ENCODE measurements around the gene WSCD2. TPM values are rescaled to one million over a fixed set of nuclear protein-coding genes. Genes with fewer than 3 reads are reported as not detected.

Gene WSCD2
- total RNA-seq, 2 experiments from 2014 or later, result not detected

- ChIA-PET POLR2A (no interaction called here), CTCF (no interaction called here)
Measured at GRCh38 chr12:108190529-108190928, 61.4 kb downstream of the WSCD2 start.

- CTCF ChIA-PET, result no interaction called here
- POLR2A ChIA-PET, result no interaction called here
Measured at GRCh38 chr12:108191086-108191485, 62.0 kb downstream of the WSCD2 start.

DNA sequence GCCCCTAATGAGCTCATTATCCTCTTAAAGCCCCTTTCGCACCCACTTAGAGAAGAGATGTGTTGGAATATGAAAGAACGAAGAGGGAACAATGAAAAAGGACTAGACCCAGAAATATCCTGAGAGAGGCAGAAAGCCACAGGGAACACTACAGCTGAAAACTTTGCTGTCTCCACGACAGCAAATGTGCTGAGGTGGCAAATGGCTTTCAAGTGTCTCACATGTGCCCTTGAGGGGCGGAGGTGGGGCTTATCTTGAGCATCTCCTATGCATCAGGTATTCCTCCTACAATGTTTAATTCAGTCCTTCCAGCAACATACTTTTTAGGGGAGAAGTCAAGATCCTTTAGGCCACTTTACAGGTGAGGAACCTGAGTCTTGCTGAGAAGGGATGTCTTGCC is 62.9 kb downstream of the WSCD2 start:
- POLR2A ChIA-PET, result no interaction called here
- CTCF ChIA-PET, result interaction anchor here (1.1 kb wide), 1 partner anchor 273 kb away, joined by 3 read pairs; no protein-coding TSS in a partner anchor

- ChIA-PET CTCF (no interaction called here), POLR2A (no interaction called here)
Measured at GRCh38 chr12:108193493-108193892, 64.4 kb downstream of the WSCD2 start.

DNA sequence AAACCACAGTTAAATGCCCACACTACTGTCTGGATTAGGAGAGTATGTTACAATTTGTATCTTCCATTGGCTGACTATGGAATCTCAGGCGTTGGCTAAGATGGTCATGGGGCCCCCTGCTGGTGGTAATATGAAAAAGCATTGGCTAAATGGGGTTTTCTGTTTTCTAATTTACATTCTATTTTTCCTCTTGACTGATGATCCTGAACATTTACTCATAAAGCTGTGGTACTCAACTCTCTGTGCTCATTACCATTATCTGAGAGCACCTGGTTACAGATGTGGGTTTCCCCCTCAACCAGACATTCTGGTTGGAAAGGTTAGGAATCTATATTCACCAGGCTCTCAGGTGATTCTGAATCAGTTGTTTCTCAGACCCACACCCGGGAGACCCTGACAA is 64.8 kb downstream of the WSCD2 start:
- CTCF ChIA-PET, result interaction anchor here (1.4 kb wide), 1 partner anchor 40 kb away, joined by 3 read pairs; no protein-coding TSS in a partner anchor
- POLR2A ChIA-PET, result no interaction called here

- ChIA-PET POLR2A (no interaction called here), CTCF (interaction anchor here (1.4 kb wide), 1 partner anchor 40 kb away, joined by 3 read pairs; no protein-coding TSS in a partner anchor)
Measured at GRCh38 chr12:108194585-108194984, 65.5 kb downstream of the WSCD2 start.

- CTCF ChIA-PET, result no interaction called here
- POLR2A ChIA-PET, result no interaction called here
Measured at GRCh38 chr12:108196319-108196718, 67.2 kb downstream of the WSCD2 start.

DNA sequence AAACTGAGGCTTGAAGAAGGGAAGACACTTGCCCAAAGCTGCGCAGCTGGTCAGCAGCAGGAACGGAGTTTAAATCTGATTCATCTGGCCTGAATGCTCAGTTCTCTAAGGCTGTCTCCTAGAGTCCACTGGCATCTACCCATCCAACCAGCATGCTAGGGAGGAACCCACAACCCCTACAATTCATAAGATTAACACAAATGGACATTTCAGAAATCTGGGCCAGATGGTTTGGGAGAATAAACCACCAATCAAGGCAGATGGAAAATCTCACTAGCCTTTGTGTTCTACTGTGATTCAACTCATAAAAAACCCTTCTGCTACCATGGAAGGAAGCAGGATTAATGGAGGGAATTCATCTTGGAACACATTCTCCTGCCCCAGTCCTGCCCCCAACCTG is 67.8 kb downstream of the WSCD2 start:
- POLR2A ChIA-PET, result no interaction called here

DNA sequence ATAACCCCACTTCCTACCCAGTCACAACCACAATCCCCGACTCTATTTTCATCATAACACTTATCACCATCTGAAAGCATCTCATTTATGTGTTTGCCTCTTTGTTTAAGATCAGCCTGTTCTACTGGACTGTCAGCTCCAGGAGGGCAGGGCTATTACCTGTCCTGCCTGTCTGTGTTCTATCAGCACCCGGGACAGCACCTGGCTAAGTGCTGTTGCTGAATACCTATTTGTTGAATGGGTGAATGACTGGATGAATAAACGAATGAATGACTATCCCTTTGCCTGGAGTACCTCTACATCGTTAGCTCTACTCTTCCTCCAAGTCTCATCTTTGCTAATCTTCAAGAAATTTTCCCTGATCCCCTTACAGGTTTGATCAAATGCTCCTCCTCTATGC is 69.0 kb downstream of the WSCD2 start:
- POLR2A ChIA-PET, result no interaction called here

More for the DNA sequence above, 67.8 kb downstream of the WSCD2 start:
- CTCF ChIA-PET, result no interaction called here

GRCh38 chr12:108199106-108199505 is 70.0 kb downstream of the WSCD2 start:
- POLR2A ChIA-PET, result no interaction called here
- CTCF ChIA-PET, result interaction anchor here (0.5 kb wide), 1 partner anchor 219 kb away, joined by 3 read pairs; no protein-coding TSS in a partner anchor

More for the DNA sequence above, 69.0 kb downstream of the WSCD2 start:
- CTCF ChIA-PET, result no interaction called here

- ChIA-PET CTCF (no interaction called here), POLR2A (no interaction called here)
Measured at GRCh38 chr12:108201808-108202207, 72.7 kb downstream of the WSCD2 start.

DNA sequence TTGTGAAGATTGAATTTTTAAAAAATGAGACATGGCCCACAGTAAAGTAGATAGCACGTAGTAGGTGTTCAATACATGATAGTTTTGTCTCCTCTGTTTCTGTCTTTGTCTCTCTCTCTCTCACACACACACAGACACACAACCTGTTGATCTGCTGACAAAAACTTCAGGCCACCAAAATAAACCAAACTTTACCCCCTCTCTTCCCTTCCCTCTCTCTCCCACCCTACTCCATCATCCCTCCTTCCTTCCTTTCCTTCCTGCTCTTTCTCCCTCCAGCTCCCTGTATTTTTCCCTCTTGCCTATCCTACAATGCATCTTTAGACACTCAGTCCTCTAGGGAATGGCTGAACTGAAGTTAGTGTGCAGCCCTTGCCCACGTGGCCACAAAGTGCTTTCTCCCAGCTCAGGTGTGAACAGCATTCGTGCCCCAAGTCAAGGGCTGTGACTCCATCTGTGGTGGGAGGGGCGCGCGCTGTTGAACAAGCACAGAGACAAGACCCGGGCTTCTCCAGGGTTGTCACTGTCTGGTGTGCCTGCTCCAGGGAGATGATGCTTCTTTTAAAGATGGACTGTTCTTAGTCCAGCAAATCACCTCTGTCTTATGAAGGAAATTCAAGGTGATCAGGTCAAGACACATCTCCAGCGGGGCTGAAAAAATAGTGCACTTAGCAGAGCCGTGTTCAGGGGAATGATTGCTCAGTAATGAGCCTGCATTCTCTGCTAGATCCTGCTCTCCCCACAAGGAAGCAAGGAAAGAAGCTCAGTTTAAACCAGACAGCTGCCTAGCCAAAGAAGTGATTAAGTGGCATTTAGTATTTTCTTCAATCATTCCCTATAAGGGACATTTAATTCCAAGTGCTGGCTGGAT is 75.3 kb downstream of the WSCD2 start:
- ChIA-PET CTCF (interaction anchor here (0.7 kb wide), 1 partner anchor 34 kb away, joined by 3 read pairs; no protein-coding TSS in a partner anchor), POLR2A (no interaction called here)

DNA sequence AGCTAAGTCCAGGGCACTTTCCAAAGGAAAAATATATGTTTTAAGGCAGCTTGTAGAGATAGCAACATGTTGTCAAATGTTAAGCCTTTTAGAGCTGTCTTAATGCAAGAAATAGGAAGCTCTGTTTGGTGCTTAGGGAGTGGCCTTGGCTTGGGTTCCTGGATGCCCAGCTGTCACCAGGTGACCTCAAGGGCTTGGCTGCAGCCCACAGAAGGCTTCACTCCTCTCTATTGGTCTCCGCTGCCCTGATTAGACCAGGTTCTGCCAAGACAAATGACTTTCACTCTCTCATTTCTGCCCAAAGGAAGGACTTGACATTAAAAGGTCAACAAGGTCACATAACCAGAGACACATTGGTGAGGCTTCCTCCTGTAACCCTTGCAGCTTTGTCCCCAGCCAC is 76.8 kb downstream of the WSCD2 start:
- POLR2A ChIA-PET, result no interaction called here
- CTCF ChIA-PET, result no interaction called here

GRCh38 chr12:108207791-108208730 is 79.0 kb downstream of the WSCD2 start:
- ChIA-PET POLR2A (no interaction called here), CTCF (no interaction called here)

- POLR2A ChIA-PET, result no interaction called here
- CTCF ChIA-PET, result no interaction called here
Measured at GRCh38 chr12:108210001-108210400, 80.9 kb downstream of the WSCD2 start.

GRCh38 chr12:108211157-108211556 is 82.1 kb downstream of the WSCD2 start:
- CTCF ChIA-PET, result no interaction called here
- POLR2A ChIA-PET, result no interaction called here

DNA sequence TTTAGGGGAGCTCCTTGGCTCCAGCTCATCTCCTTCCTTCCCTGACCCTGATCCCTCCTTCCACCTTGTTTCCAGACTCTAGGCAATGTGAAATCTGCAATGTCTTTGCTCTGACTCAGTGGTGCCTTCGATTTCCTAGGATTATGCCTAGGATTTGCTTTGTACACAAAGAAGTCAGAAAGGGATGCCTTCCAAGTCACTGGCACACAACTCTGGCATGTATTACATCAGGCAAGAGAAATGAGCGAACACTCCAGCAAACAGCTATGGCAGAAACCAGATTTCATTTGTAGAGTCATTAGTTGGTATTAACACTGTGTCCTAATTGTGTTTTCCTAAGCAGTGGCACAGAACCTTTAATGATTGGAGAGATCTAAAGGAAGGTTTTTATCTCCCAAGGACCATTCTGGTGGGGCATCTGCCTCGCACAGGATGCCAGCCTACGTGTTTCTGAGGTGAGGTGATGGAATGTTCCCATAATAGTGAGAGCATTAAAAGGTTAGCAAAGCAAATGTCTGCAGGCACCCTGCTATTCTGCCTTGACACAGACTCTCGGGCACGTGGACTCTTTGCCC is 84.9 kb downstream of the WSCD2 start:
- CTCF ChIA-PET, result no interaction called here
- POLR2A ChIA-PET, result no interaction called here

DNA sequence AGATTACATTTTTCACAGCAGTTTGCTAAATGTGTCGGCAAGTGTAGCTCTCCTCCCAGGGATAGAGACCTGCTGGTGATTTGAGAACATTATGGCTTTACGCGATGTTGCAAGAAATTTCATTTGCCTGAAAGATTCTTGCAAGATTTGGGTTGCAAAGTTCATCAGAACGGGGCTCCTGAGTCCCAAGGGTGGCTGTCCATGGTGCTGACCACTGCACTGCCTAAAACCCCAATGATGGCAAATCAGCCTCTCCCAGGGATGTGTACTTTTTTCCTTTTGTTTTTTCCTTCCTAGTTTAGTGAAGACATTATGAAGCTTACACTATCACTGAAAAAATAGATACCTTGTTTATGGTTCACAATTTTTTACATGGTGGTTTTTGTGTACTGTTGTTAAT is 85.4 kb downstream of the WSCD2 start:
- ChIA-PET POLR2A (no interaction called here), CTCF (no interaction called here)

DNA sequence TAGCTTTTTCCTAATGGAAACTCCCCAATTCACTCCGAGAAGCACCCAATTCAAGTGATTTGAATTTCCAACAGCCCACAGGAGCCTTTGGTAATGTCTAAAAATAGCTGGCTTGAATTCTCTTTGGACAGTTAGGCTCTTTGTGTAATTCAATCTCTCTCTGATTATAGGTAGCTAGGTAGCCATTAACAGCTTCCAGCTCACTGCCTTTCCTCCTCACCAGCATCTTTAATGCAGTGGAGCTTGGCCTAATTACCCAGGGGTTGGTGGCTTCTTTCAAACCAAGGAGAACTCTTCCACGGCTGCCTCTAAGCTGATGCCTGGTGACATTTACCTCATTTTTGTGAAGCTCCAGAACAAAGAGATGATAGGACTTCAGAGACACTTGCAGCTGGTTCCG is 86.4 kb downstream of the WSCD2 start:
- POLR2A ChIA-PET, result no interaction called here
- CTCF ChIA-PET, result no interaction called here

GRCh38 chr12:108218921-108219320 is 89.8 kb downstream of the WSCD2 start:
- ChIA-PET CTCF (no interaction called here), POLR2A (no interaction called here)
